ENCODE measurements around the gene CLEC2L. TPM values are rescaled to one million over a fixed set of nuclear protein-coding genes. Genes with fewer than 3 reads are reported as not detected.

The CLEC2L gene
- total RNA-seq, 1 experiment from 2014 or later: not detected

DNA sequence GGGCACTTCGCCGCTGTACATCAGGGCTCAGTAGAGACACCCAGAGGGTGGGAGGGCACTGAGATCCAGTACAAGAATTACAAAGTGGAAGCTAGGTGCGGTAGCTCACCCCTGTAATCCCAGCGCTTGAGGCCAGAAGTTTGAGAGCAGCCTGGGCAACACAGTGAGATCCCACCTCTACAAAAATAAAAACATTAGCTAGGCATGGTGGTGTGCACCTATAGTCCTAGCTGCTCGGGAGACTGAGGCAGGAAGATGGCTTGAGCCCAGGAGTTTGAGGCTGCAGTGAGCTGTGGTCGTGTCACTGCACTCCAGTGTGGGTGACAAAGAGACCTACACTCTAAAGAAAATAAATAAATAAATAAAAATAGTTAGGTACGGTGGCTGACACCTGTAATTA is 64.0 kb downstream of the CLEC2L start:
- Histone ChIP-seq H2AFZ (no peak overlapping the region), H3K27ac (no peak overlapping the region), H3K79me2 (ENCODE audit: low read depth) (no peaks in the 10 kb centered on the region), H3K4me3 (no peak overlapping the region), H3K36me3 (ENCODE audit: low read depth) (no peaks in the 10 kb centered on the region), H3K9me3 (ENCODE audit: insufficient read depth, low read depth) (no peaks in the 10 kb centered on the region), H3K4me1 (replicated peaks; ENCODE audit: insufficient read depth) (no peaks in the 10 kb centered on the region), H4K20me1 (ENCODE audit: insufficient read depth) (no peaks in the 10 kb centered on the region), H3F3A (ENCODE audit: insufficient read depth, low read depth) (no peaks in the 10 kb centered on the region), H3K9me2 (ENCODE audit: insufficient read depth) (no peaks in the 10 kb centered on the region), H3K4me2 (no peak overlapping the region), H3K27me3 (ENCODE audit: insufficient read depth, low read depth) (no peaks in the 10 kb centered on the region)
- DNase-seq: no peak
- ChIA-PET POLR2A (ENCODE audit: unreplicated experiment) (interaction anchor here (0.6 kb wide), 2 partner anchors 14 to 83 kb away, joined by 4 read pairs; no protein-coding TSS in a partner anchor), CTCF (interaction anchor here (0.7 kb wide), 1 partner anchor 388 kb away, joined by 4 read pairs; no protein-coding TSS in a partner anchor)
- no TSS peak for BruUV-seq (replicated peaks)
- TF ChIP-seq, protein P1, sequence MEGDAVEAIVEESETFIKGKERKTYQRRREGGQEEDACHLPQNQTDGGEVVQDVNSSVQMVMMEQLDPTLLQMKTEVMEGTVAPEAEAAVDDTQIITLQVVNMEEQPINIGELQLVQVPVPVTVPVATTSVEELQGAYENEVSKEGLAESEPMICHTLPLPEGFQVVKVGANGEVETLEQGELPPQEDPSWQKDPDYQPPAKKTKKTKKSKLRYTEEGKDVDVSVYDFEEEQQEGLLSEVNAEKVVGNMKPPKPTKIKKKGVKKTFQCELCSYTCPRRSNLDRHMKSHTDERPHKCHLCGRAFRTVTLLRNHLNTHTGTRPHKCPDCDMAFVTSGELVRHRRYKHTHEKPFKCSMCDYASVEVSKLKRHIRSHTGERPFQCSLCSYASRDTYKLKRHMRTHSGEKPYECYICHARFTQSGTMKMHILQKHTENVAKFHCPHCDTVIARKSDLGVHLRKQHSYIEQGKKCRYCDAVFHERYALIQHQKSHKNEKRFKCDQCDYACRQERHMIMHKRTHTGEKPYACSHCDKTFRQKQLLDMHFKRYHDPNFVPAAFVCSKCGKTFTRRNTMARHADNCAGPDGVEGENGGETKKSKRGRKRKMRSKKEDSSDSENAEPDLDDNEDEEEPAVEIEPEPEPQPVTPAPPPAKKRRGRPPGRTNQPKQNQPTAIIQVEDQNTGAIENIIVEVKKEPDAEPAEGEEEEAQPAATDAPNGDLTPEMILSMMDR (conservative IDR thresholded peaks at IDR 0.05): no peak
- no peak for TF ChIP-seq EZH2 (IDR thresholded peaks at IDR 0.05; ENCODE audit: low read depth)
- intact Hi-C loops (cut with micrococcal nuclease; ENCODE audit: unreplicated experiment): no loop called here

DNA sequence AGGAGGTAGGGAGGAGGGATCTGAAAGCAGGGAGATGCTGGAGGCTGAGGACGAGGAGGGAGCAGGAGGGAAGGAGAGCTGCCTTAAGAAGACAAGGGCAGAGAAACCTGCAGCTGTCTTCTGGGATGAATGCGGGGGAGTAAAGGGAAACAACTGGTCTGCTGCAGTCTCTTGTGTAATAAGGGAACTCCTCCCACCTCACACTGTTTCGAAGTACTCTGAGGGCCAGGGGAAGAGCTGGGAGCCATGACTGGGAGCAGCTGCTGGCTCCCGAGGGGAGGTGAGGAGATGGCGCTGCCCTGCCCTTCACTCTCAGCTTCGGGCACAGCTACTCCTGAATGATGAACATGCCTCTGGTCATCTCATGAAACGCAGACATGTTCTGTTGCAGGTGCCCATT is 65.1 kb downstream of the CLEC2L start:
- no peak overlapping the region for H3K4me2 ChIP-seq
- no TSS peak for BruUV-seq (replicated peaks)
- no peaks in the 10 kb centered on the region for H3K4me1 ChIP-seq (replicated peaks; ENCODE audit: insufficient read depth)
- POLR2A ChIA-PET (ENCODE audit: unreplicated experiment): no interaction called here
- no peak overlapping the region for H3K4me3 ChIP-seq
- no peak overlapping the region for H2AFZ ChIP-seq
- H4K20me1 ChIP-seq (ENCODE audit: insufficient read depth): no peaks in the 10 kb centered on the region
- H3K36me3 ChIP-seq (ENCODE audit: low read depth): no peaks in the 10 kb centered on the region
- no peak for DNase-seq
- intact Hi-C loops (cut with micrococcal nuclease; ENCODE audit: unreplicated experiment): no loop called here
- TF ChIP-seq, protein P1 (conservative IDR thresholded peaks at IDR 0.05): no peak
- no peak for TF ChIP-seq EZH2 (IDR thresholded peaks at IDR 0.05; ENCODE audit: low read depth)
- H3K79me2 ChIP-seq (ENCODE audit: low read depth): no peaks in the 10 kb centered on the region
- H3K9me2 ChIP-seq (ENCODE audit: insufficient read depth): no peaks in the 10 kb centered on the region
- no peak overlapping the region for H3K27ac ChIP-seq
- H3K27me3 ChIP-seq (ENCODE audit: insufficient read depth, low read depth): no peaks in the 10 kb centered on the region
- no peaks in the 10 kb centered on the region for H3K9me3 ChIP-seq (ENCODE audit: insufficient read depth, low read depth)
- H3F3A ChIP-seq (ENCODE audit: insufficient read depth, low read depth): no peaks in the 10 kb centered on the region
- CTCF ChIA-PET: interaction anchor here (1.2 kb wide), 1 partner anchor 30 kb away, joined by 7 read pairs; no protein-coding TSS in a partner anchor

DNA sequence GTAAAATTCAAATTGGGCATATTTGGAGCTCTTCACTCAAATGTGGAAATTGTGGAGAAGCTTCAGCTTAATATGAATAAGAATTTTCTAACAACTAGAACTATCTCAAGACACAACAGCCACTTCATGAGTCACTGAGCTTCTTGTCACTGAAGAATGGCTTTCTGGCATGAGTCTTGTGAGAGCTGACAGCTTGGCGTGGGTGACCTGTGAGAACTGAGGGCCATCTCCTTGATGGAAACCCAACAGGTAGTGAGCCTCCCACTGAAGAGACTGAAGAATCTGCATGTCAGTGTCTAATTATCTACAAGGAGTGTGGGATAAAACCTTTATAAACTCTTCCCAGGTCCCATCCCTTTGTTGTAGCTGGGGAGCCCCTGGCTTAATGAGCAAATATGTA is 66.0 kb downstream of the CLEC2L start:
- TF ChIP-seq EZH2 (IDR thresholded peaks at IDR 0.05; ENCODE audit: low read depth): no peak
- TF ChIP-seq, protein P1 (conservative IDR thresholded peaks at IDR 0.05): no peak
- intact Hi-C loops (cut with micrococcal nuclease; ENCODE audit: unreplicated experiment): no loop called here
- no peak overlapping the region for H3K4me3 ChIP-seq
- CTCF ChIA-PET: no interaction called here
- H3K9me2 ChIP-seq (ENCODE audit: insufficient read depth): no peaks in the 10 kb centered on the region
- no TSS peak for BruUV-seq (replicated peaks)
- no peaks in the 10 kb centered on the region for H3F3A ChIP-seq (ENCODE audit: insufficient read depth, low read depth)
- DNase-seq: no peak
- H3K4me1 ChIP-seq (replicated peaks; ENCODE audit: insufficient read depth): no peaks in the 10 kb centered on the region
- no peaks in the 10 kb centered on the region for H4K20me1 ChIP-seq (ENCODE audit: insufficient read depth)
- H3K27me3 ChIP-seq (ENCODE audit: insufficient read depth, low read depth): no peaks in the 10 kb centered on the region
- POLR2A ChIA-PET (ENCODE audit: unreplicated experiment): no interaction called here
- no peaks in the 10 kb centered on the region for H3K36me3 ChIP-seq (ENCODE audit: low read depth)
- no peak overlapping the region for H3K4me2 ChIP-seq
- H3K9me3 ChIP-seq (ENCODE audit: insufficient read depth, low read depth): no peaks in the 10 kb centered on the region
- H3K79me2 ChIP-seq (ENCODE audit: low read depth): no peaks in the 10 kb centered on the region
- H2AFZ ChIP-seq: no peak overlapping the region
- H3K27ac ChIP-seq: no peak overlapping the region

Data from PC-9 (cell line).